Skeletal muscle cell (primary cell): ENCODE measurements around the gene DGKK.
"Not testable (repeated sequence)": the region's sequence is repeated elsewhere in the genome, so short reads cannot be mapped to it uniquely, and the experiment has no call there.

Experiments
- DNase-seq: peaks from one replicate; pipeline ENCODE4 v3.0.0-alpha.2; 2010; ENCODE audit warnings: low read depth
- H3K4me3 ChIP-seq: 2 replicates; pipeline ENCODE4 v1.5.1; 2011; ENCODE audit warnings: low read depth, mild to moderate bottlenecking, control low read depth, low read length, moderate library complexity

DGKK gene

DNA sequence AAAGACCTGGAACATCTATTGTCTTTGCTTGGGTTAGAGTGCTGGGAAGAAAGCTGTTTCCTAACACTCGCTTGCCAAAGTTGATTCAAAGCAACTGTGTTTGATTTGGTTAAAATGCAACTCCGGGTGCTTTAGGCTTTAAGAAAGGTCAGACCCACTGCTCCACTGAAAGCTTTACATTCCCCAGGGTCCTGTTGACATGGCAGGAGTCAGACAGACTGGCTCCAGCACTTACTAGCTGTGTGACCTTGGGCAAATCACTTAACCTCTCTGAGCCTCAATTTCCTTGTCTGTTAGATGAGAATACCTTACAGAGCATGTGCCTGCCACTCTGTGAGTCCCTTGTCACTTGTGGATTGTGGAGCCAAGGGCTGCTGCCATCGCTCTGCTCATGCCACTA, 39.0 kb downstream of the DGKK start:
- H3K4me3 ChIP-seq = no peak overlapping the region
- no peak for DNase-seq

DNA sequence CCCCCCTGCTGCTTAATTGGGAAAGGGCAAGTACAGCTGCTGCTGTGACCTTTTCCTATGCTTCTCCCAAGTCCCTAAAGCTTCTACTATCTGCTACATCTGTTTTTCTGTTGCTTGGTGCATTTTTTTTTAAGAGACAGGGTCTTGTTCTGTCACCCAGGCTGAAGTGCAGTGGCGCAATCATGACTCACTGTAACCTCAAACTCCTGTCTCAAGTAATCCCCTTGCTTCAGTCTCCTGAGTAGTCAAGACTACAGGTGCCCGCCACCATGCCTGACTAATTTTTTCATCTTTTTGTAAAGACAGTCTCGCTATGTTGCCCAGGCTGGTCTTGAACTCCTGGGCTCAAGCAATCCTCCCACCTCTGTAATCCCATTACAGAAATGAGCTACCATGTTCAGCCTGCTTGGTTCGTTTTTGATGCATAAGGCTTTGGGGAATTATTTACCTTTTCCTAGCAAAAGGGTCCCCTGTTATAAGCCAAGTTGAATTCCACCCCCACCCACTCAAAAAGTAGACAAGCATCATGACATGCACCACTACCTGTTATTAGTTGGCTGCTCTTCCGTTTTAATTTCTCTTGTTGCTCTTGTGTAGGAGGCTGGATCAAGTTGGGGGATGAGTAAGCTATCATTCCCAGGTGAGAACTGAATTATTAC, 39.6 kb downstream of the DGKK start:
- DNase-seq = no peak
- H3K4me3 ChIP-seq = no peak overlapping the region

- H3K4me3 ChIP-seq = no peak overlapping the region
- no peak for DNase-seq
Observed at GRCh38 chrX:50428174-50428573, 42.5 kb downstream of the DGKK start.

DNA sequence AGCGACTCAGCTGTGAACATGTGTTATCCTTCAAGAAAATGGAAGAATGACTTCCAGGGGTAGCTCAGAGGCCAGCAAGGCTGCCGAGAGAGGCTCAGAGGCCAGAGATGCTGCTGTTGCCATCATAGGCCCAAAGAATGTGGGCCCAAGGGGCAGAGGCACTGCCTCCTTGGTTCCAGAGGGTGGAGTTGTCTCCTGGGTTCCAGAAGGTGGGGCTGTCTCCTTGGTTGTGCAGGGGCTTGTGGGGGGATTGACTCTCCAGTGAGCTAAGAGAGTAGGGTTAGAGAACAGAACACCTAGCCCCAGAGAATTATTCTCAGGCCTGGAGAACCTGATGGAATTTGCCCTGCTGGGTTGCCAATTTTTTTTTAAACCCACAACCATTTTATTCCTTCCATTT, 62.6 kb downstream of the DGKK start:
- H3K4me3 ChIP-seq = no peak overlapping the region
- no peak for DNase-seq

DNA sequence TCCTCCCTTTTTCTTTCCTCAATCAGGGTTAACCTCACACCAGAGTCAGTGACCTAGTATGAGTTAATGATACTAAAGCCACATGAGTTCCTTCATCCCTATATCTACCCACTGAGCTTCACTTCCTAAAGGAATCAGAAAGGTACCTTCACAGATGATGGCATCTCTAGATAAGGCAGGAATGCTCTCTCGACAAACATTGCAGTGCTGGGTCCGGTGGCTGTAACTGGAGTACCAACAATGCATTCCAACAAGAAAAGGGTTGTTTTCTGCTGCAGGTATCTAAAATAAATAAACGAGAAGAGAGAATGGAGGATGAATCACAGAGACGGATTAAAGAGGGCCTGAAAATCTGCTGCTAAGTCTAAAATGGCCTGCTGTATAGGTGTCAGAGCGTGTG, 66.7 kb downstream of the DGKK start:
- DNase-seq = no peak
- H3K4me3 ChIP-seq = no peak overlapping the region

DNA sequence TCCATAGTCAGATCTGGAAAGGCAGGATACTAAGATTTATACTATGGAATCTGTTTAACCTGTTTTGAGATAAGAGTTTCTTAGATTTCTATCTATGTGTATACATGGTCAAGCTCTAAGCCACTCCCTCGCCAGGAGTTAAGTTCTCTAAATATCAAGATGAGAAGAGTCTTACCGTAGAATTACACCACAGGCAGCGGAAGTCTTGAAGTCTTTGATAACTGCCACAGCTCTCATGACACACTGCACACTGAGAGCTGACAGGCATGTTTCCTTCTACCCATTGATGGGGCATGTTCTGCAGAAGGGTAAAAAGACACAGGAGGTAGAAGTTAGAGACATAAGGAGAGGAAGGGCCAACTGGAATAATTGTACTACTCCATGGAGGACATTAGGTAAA, 67.7 kb downstream of the DGKK start:
- H3K4me3 ChIP-seq = no peak overlapping the region
- DNase-seq = no peak

DNA sequence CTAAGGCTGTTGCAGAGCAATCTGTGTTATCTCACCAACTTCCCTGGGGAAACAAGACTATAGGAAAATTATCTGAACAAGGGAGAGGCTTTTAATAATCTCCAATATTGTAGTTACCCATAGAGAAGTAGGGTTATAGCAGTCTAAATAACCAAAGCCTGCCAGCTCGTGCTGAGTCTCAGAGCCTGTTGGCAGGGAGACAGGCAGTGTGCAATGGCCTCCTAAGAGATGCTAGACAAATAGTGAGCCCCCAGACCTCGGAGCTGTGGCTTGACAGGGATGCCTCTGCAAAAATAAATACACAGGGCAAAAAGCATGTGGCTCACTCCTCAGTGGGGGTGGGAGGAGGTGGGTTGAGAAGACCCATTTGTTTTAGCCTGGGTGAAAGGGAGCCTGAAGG, 76.7 kb downstream of the DGKK start:
- H3K4me3 ChIP-seq = no peak overlapping the region
- no peak for DNase-seq

GRCh38 chrX:50386520-50386919, 84.1 kb downstream of the DGKK start:
- no peak overlapping the region for H3K4me3 ChIP-seq
- no peak for DNase-seq

DNA sequence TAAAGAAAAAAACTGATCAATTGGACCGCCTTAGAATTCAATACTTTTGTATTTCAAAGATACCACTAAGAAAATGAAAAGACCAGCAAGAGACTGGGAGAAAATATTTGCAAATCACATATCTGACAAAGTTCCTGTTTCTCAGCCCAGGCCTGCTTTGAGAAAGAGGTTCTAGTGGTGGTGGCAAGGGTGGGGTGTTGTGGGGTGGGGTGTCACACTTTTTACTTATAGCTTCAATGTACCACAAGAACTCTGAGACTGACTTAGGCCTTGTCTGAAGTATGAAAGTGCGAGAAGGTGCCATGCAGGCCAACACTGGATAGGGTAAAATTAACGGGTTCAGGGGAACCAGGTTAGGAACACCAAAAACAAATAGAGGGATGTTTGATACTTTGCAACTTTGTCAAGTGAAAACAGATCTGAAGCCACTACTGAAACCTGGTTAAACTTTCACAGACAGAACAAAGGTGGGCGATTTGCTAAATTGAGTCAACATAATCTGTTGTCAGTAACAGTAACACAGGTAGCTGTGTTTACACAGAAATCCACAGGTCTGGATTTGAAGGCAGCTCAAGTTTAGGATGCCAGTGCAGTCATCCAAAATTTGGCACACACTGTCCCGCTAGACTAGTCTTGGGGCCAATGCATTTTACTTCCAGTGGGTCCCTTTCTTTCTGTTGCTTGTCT, 88.8 kb downstream of the DGKK start:
- H3K4me3 ChIP-seq = no peak overlapping the region
- DNase-seq = no peak

DNA sequence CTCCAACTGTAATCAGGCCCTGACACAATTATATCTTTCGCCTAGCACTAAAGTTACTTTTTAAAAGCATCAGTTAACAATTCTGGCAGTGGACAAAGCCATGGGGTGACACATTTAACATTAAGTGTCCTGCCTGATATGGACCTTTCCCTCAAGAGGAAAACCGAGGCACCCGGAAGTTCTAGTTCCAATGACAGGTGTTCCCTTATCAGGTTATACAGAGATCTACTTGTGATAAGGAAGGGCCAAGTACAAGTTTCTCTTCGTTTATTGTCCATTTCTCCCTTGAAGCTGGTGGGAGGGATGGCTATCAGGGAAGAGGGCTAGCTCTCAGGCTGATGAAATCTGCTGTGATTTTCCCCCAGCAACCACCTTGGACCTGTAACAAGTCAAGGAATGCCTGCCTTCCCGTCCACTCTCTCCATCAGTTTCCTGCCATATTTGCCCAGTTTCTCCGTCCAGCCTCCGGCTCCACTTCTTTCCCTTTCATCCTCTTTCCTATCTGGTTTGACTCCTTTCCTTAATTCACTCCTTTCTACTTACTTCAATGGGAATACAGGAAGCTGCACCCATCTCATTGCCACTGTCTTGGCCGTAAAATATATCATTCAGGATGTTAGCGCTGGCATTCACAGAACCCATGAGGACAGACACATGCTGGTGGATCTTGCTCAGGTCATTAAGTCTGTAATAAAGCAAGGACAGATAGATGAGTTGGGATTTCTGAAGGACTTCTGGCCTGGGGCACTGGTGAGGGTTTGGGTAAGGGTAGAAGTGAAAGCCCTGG, 95.0 kb downstream of the DGKK start:
- no peak for DNase-seq
- H3K4me3 ChIP-seq = no peak overlapping the region

DNA sequence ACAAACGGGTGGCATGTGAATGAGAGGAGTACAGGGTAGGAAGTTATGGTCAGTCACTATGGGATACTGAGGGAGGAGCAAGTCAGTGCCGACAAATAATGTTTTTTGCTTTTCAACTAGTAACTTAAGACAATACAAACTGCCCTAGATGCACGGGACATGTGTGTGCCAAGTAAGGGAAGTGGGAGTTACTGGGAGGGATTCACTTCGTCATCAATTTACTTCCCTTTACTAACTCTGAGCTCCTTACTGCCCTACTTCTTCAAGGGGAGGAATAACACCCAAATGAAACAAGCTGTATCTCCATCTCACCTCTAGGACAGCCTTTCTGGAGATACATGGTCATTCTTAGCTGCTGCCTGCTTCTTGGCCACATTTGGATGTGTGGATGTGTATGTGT, 97.7 kb downstream of the DGKK start:
- DNase-seq = no peak
- H3K4me3 ChIP-seq = no peak overlapping the region

DNA sequence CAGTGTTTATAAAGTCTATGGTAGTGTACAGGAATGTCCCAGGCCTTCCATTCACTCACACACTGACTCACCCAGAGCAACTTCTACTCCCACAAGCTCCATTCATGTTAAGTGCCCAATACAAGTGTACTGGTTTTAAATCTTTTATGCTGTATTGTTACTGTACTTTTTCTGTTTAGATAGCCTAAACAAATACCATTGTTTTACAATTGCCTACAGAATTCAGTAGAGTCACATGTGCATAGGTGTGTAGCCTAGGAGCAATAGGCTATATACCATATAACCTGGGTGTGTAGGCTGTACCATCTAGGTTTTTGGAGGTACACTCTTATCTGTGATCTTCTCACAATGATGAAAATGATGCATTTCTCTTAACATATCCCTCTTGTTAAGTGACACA, 126.7 kb downstream of the DGKK start:
- no peak overlapping the region for H3K4me3 ChIP-seq
- no peak for DNase-seq

GRCh38 chrX:50333308-50333707, 137.3 kb downstream of the DGKK start:
- no peak for DNase-seq
- no peak overlapping the region for H3K4me3 ChIP-seq

- H3K4me3 ChIP-seq, DNase-seq: not testable (repeated sequence)
Observed at GRCh38 chrX:50332668-50333067, 138.0 kb downstream of the DGKK start.

DNA sequence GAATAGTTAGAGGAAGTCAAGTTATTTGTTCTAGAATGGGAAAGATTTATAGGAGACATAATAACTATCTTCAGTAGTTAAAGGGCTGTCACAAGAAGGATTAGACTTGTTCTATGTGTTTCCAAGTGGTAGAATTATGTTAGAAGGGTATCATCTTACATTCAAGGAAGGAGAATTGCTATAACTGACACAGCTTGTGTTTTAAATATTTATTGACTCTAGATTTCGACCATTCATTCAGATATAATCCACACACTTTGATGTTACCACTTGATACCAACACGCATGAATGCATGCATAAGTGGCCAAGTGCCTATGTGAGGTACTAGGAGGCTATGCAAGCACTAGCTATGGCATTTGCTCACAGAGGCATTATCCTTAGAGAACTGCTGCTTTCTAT, 143.4 kb downstream of the DGKK start:
- no peak for DNase-seq
- H3K4me3 ChIP-seq = no peak overlapping the region
